GM19351 (cell line): ENCODE results near the gene PRR36.

Experiments used
- ATAC-seq: cut with Tn5 transposase; IDR thresholded peaks from one replicate; pipeline ENCODE4 v1.9.1; 2021; ENCODE audit warnings: mild to moderate bottlenecking, moderate library complexity; ENCODE audit not compliant: unreplicated experiment

The PRR36 gene

DNA sequence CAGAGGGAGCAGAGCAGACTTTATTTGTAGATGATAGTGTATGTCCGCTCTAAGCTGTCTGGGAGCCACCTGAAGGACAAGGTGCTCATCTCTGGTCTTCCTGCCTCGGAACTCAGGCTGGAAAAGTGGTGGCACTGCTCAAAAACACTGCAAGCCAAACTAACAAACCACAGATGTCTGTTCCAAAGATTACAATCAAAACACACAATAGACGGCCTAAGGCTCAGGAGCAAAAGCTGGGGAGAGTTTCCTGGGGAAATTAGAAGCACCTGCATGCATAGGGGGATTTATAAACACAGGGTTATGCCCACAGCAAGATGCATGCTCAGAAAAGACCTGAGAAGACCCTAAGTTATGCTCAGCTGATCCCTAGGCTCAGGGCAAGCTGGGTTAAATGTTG is 53.6 kb downstream of the PRR36 start:
- no peak for ATAC-seq

DNA sequence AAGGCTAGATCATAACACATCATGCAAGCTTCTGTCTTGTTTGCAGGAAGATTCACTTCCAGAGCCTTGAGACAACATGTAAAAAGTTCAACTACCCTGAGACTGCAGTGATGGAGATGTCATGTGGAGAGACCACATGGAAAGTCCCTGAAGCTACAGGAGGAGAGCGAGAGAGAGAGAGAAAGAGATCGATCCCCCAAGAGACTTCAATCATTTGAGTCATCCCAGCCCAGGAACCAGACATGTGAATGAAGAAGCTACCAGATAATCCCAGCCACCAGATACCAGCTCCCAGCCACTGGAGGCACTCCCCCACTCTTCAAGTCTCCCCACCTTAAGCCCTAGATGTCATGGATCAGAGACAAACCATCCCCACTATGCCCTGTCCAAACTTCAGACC is 54.9 kb downstream of the PRR36 start:
- no peak for ATAC-seq

DNA sequence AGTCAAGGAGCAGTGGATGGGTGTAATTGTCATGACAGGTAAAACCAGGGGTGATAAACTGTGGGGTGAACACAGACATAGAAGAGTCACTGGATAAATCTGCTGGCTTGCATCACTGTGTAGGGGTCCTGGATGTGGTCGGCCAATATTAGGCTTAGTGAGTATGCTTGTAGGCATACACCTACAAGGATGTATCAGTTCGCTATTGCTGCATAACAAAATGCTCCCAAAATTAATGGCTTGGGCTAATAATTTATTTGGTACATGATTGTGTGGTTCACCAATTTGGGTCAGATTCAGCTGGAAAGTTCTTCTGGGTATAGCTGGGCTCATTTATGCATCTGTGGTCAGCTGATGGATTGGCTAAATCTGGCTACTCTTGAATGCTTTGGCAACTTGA is 55.4 kb downstream of the PRR36 start:
- ATAC-seq, result no peak
